SK-N-MC (cell line): ENCODE results near the gene SNAP47.

Experiments used
- DNase-seq: peaks from one replicate; pipeline ENCODE4 v3.0.0-alpha.2; 2011; ENCODE audit warnings: low read depth, low spot score
- H3K27ac ChIP-seq: fragments of 200-600 bp; sonication (generic); 2 replicates; pipeline ENCODE4 v1.5.1; 2016; ENCODE audit warnings: mixed run types
- H3K36me3 ChIP-seq: fragments of 200-600 bp; sonication (generic); 2 replicates; pipeline ENCODE4 v1.6.1; 2017; ENCODE audit warnings: antibody characterized with exemption, low read length, mixed read lengths; ENCODE audit not compliant: insufficient read depth
- H3K4me3 ChIP-seq: fragments of 200-600 bp; sonication (generic); 2 replicates; pipeline ENCODE4 v1.5.1; 2016
- H3K9ac ChIP-seq: fragments of 200-600 bp; sonication (generic); 2 replicates; pipeline ENCODE4 v1.8.0; 2017; ENCODE audit warnings: mixed run types, mixed read lengths; ENCODE audit not compliant: insufficient read length
- H3K9me3 ChIP-seq: fragments of 200-600 bp; sonication (generic); 2 replicates; pipeline ENCODE4 v1.6.1; 2017; ENCODE audit warnings: low read depth, mild to moderate bottlenecking, antibody characterized with exemption, low read length, moderate library complexity, mixed read lengths
- EZH2 ChIP-seq: fragments of 200-600 bp; sonication (generic); IDR thresholded peaks from one replicate; pipeline ENCODE4 v1.6.1; 2017; ENCODE audit warnings: antibody characterized with exemption
- FOXP2 ChIP-seq: optimal IDR thresholded peaks from 2 replicates; pipeline ENCODE3; 2011; ENCODE audit warnings: mild to moderate bottlenecking, moderate library complexity; ENCODE audit not compliant: insufficient read depth; ENCODE audit errors: extremely low read length, control extremely low read depth
- POLR2AphosphoS5 ChIP-seq: IDR thresholded peaks from 2 replicates; pipeline ENCODE4 v1.6.1; 2012; ENCODE audit warnings: mild to moderate bottlenecking, low read depth, low read length, borderline replicate concordance

Gene SNAP47

GRCh38 chr1:227823537-227823936, 88.3 kb downstream of the SNAP47 start:
- Histone ChIP-seq H3K36me3 (no peaks in the 10 kb centered on the region), H3K9me3 (no peaks in the 10 kb centered on the region), H3K9ac (no peak overlapping the region), H3K27ac (no peak overlapping the region), H3K4me3 (no peak overlapping the region)
- TF ChIP-seq EZH2 (no peak), POLR2AphosphoS5 (no peak), FOXP2 (no peak)
- no peak for DNase-seq

- no peaks in the 10 kb centered on the region for H3K36me3 ChIP-seq
- no peaks in the 10 kb centered on the region for H3K9me3 ChIP-seq
- H3K4me3 ChIP-seq = no peak overlapping the region
- no peak overlapping the region for H3K27ac ChIP-seq
- no peak for TF ChIP-seq EZH2
- DNase-seq = no peak
- no peak overlapping the region for H3K9ac ChIP-seq
Measured at GRCh38 chr1:227824204-227824603, 89.0 kb downstream of the SNAP47 start.

- Histone ChIP-seq H3K4me3 (no peak overlapping the region), H3K9ac (no peak overlapping the region), H3K27ac (no peak overlapping the region), H3K36me3 (no peaks in the 10 kb centered on the region), H3K9me3 (no peaks in the 10 kb centered on the region)
- TF ChIP-seq EZH2 (no peak), FOXP2 (no peak), POLR2AphosphoS5 (no peak)
- no peak for DNase-seq
Measured at GRCh38 chr1:227828786-227829185, 93.6 kb downstream of the SNAP47 start.
